Bronchial epithelial cell (primary cell): ENCODE results near the gene CTNNA2. TPM values are rescaled to one million over a fixed set of nuclear protein-coding genes. Genes with fewer than 3 reads are reported as not detected.

ENCODE experiments used
- DNase-seq: peaks from one replicate; pipeline ENCODE4 v3.0.0-alpha.2; 2010; ENCODE audit warnings: low read depth
- FAIRE-seq: peaks from 2 replicates; lab custom pipeline; 2011; peaks lifted over from hg19 to GRCh38; lab: Jason Lieb, UNC
- H3K27me3 ChIP-seq: 2 replicates; pipeline ENCODE4 v1.5.1; 2011; ENCODE audit warnings: low read length; ENCODE audit not compliant: control insufficient read depth, insufficient read depth
- H3K36me3 ChIP-seq: 2 replicates; pipeline ENCODE4 v1.5.1; 2011; ENCODE audit warnings: low read length; ENCODE audit not compliant: control insufficient read depth, insufficient read depth
- H3K4me3 ChIP-seq: 2 replicates; pipeline ENCODE4 v1.5.1; 2011; ENCODE audit warnings: mild to moderate bottlenecking, low read depth, low read length, control low read depth
- total RNA-seq: library from RNA; depleted of rRNA; stranded (reverse); fragments of >200 nt; gene quantifications from 2 replicates; pipeline ENCODE4 v1.2.1, GENCODE V29; 2014
- TF ChIP-seq, protein P1 (sequence below): IDR thresholded peaks from 2 replicates; pipeline ENCODE4 v1.5.1; 2011; ENCODE audit warnings: mild to moderate bottlenecking, moderate library complexity, low read length, control low read depth, inconsistent platforms; ENCODE audit not compliant: insufficient read depth, severe bottlenecking

Gene CTNNA2
- total RNA-seq, 1 donor from 2014 or later, result not detected

DNA sequence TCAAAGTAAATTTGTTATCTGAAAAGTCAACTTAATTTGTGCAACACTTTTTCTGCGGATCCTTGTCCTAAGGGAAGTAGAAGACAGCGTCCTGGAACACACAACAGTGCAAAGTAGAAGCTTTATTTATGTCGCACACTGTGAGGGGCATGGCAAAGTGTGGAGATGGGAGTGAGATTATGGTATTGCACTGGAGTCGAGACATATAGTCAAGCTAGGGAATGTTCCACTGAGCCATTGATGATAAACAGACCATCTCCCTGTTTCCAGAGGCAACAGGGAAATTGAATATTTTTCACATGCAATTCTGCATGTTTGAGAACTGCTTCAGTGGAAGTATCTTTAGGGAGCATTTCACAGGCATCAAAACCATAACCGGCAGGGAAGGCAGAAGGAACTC, 745.5 kb downstream of the CTNNA2 start:
- DNase-seq, result no peak
- Histone ChIP-seq H3K27me3 (no peaks in the 10 kb centered on the region), H3K4me3 (no peak overlapping the region), H3K36me3 (no peaks in the 10 kb centered on the region)
- TF ChIP-seq, protein P1, sequence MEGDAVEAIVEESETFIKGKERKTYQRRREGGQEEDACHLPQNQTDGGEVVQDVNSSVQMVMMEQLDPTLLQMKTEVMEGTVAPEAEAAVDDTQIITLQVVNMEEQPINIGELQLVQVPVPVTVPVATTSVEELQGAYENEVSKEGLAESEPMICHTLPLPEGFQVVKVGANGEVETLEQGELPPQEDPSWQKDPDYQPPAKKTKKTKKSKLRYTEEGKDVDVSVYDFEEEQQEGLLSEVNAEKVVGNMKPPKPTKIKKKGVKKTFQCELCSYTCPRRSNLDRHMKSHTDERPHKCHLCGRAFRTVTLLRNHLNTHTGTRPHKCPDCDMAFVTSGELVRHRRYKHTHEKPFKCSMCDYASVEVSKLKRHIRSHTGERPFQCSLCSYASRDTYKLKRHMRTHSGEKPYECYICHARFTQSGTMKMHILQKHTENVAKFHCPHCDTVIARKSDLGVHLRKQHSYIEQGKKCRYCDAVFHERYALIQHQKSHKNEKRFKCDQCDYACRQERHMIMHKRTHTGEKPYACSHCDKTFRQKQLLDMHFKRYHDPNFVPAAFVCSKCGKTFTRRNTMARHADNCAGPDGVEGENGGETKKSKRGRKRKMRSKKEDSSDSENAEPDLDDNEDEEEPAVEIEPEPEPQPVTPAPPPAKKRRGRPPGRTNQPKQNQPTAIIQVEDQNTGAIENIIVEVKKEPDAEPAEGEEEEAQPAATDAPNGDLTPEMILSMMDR, result no peak
- FAIRE-seq, result no peak

DNA sequence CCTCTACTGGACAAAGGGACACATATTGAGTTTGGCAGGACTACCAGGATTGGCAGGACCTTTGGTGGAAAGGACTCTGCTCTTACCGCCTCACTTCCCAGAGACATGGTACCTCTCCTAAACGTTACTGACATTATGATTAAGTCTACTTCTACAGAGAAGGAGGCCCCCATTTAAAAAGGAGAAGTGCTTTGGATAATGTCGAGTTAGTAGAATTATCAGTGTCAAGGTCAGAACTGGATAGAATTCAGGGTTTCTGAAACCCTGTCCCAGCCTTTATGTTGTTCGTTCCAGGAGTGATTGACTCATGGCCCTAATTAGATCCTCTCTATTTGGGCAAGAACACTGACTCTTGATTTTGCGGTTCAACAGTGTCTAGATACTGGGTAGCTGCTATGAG, 745.9 kb downstream of the CTNNA2 start:
- TF ChIP-seq, protein P1, result no peak
- Histone ChIP-seq H3K4me3 (no peak overlapping the region), H3K27me3 (no peaks in the 10 kb centered on the region), H3K36me3 (no peaks in the 10 kb centered on the region)
- FAIRE-seq (no peak), DNase-seq (no peak)

DNA sequence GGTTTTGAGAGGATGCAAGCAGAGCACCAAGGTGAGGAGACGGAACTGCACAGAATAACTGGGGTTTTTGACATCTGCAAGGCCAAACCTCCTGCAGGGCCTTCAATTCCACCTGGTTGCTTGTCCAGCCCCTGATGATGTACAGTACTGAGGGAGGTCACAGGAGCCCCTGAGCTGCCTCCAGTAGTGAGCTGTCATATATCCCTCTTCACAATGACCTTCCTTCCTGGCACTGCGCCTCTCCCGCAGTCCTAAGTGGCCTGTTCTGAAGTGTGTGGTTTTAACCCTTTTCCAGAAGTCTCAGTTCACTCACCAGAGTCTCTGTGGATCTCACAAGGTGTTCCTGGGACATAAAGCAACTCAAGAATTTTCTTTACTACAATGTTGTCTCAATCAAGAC, 746.4 kb downstream of the CTNNA2 start:
- TF ChIP-seq, protein P1, result no peak
- Histone ChIP-seq H3K27me3 (no peaks in the 10 kb centered on the region), H3K4me3 (no peak overlapping the region), H3K36me3 (no peaks in the 10 kb centered on the region)
- peak; percentile 50 for FAIRE-seq
- DNase-seq, result no peak

DNA sequence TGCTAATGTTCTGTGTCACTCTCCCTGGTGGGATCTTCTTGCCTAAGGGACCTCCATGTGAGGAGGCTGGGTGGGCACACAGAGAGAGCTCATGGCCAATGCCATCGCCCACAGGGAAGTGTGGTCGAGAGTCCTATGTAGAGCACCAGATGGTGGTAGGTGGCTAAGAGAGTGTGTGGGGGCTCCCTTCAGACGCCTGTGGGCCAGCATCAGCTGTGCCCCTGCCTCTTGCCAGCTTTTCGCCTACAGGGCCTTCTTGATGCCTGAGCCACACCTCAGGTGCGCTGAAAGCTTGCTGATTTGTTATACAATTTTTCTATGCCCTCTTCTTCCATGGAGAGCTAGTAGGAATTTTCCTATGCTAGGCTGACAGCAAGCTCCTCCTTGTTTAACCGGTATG, 753.4 kb downstream of the CTNNA2 start:
- Histone ChIP-seq H3K4me3 (no peak overlapping the region), H3K27me3 (no peaks in the 10 kb centered on the region)
- FAIRE-seq, result no peak

DNA sequence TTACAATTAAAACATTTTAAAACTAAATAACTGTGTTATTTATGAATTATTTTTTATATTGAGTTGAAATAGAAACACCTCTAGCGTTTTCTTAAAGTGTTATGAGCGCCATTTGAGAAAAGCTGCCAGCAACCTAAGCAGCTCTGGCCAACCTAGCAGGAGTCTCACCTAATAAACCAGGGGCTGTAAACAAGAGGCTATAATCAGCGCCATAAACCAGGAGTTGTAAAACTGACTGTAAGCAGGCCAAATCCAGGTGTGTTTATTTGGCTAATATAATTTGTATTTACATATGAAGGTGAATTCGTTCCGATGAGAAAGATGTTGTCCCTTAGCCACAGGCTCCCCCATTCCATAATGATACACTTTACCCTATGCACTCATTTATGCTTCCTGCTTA, 757.0 kb downstream of the CTNNA2 start:
- Histone ChIP-seq H3K4me3 (no peak overlapping the region), H3K27me3 (no peaks in the 10 kb centered on the region), H3K36me3 (no peaks in the 10 kb centered on the region)
- TF ChIP-seq, protein P1, result no peak
- DNase-seq (no peak), FAIRE-seq (no peak)

More for the DNA sequence above, 753.4 kb downstream of the CTNNA2 start:
- H3K36me3 ChIP-seq, result no peaks in the 10 kb centered on the region
- no peak for DNase-seq
- TF ChIP-seq, protein P1, result no peak

DNA sequence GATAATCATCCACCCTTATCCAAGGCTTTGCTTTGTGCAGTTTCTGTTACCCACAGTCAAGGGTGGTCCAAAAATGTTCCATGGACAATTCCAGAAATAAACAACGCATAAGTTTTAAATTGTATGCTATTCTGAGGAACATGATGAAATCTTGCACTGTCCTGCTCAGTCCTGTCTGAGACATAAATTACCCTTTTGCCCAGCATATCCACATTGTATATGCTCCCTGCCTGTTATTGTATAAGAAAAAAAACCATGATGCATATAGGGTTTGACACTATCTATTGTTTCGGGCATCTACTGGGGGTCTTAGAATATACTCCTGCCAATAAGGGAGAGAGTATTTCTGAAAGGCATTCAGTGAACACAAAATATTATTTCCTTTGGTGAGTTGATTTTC, 767.7 kb downstream of the CTNNA2 start:
- no peak for FAIRE-seq
- no peaks in the 10 kb centered on the region for H3K27me3 ChIP-seq

More for the DNA sequence above, 767.7 kb downstream of the CTNNA2 start:
- Histone ChIP-seq H3K4me3 (no peak overlapping the region), H3K36me3 (no peaks in the 10 kb centered on the region)
- DNase-seq, result no peak
- TF ChIP-seq, protein P1, result no peak
